Spleen (tissue), 7 donors: Measurements from ENCODE around the gene LSM11.

Experiments used
- POLR2A ChIP-seq, 3 donors: fragments of 450-650 bp; IDR thresholded peaks; one replicate each; pipeline ENCODE4 v1.5.1; 2017; ENCODE audit warnings: antibody characterized with exemption in 3 of 3, mild to moderate bottlenecking in 1 of 3
- TF ChIP-seq, protein P1 (sequence below), 11 experiments: fragments of 200-600 bp in 7 of 11; fragments of 450-650 bp in 4 of 11; sonication (generic) in 4 of 11; IDR thresholded peaks in 8 of 11; conservative IDR thresholded peaks in 3 of 11; 1 replicate in 7 of 11; 2 replicates in 4 of 11; pipeline versions ENCODE4 v1.4.0 to v1.8.0; 2016 to 2021; ENCODE audit warnings: antibody characterized with exemption in 11 of 11, inconsistent platforms in 4 of 11, mild to moderate bottlenecking in 1 of 11
- donor health status: DM: no; HTN: no; CAD: no; lungs with moderate emphysema.
- donor health status: DM: no; HTN: no; CAD: no.
- donor health status: DM: no; HTN: no; CAD: no.

DNA sequence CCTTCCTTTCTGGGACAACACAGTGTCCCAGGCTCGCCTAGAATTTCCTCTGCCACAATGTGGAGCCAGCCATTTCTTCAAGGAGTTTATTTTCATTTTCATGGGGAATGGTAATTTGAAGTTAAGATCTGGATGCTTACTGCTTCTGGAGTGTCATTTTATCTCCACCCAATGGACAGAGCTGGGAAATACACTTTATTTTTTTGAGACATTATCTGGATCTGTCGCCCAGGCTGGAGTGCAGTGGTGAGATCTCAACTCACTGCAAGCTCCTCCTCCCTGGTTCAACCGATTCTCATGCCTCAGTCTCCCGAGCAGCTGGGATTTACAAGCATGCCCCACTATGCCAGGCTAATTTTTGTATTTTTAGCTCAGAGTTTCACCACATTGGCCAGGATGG lies 25.0 kb upstream of the LSM11 start:
- TF ChIP-seq, protein P1, sequence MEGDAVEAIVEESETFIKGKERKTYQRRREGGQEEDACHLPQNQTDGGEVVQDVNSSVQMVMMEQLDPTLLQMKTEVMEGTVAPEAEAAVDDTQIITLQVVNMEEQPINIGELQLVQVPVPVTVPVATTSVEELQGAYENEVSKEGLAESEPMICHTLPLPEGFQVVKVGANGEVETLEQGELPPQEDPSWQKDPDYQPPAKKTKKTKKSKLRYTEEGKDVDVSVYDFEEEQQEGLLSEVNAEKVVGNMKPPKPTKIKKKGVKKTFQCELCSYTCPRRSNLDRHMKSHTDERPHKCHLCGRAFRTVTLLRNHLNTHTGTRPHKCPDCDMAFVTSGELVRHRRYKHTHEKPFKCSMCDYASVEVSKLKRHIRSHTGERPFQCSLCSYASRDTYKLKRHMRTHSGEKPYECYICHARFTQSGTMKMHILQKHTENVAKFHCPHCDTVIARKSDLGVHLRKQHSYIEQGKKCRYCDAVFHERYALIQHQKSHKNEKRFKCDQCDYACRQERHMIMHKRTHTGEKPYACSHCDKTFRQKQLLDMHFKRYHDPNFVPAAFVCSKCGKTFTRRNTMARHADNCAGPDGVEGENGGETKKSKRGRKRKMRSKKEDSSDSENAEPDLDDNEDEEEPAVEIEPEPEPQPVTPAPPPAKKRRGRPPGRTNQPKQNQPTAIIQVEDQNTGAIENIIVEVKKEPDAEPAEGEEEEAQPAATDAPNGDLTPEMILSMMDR (IDR thresholded peaks at IDR 0.05 in 8 of 11, conservative IDR thresholded peaks at IDR 0.05 in 3 of 11), result peak; percentile 25 to 85 (median 61)
- no peak for TF ChIP-seq POLR2A (IDR thresholded peaks at IDR 0.05)
